GM13976 (cell line): ENCODE data around the gene RNF213.
"Not testable (repeated sequence)": the region's sequence is repeated elsewhere in the genome, so short reads cannot be mapped to it uniquely, and the experiment has no call there.

Source experiments
- DNase-seq: peaks from one replicate; pipeline ENCODE4 v3.0.0; 2012; ENCODE audit warnings: low spot score
- in situ Hi-C: fragments of 300-500 bp; cut with MboI; formaldehyde crosslinking; loops from one replicate; pipeline ENCODE4 v1.12.0; 2022; ENCODE audit warnings: low sequenced_read_pairs, mixed read lengths, inconsistent platforms; ENCODE audit not compliant: unreplicated experiment
- TF ChIP-seq, protein P1 (sequence below): IDR thresholded peaks from 2 replicates; pipeline ENCODE4 v1.5.1; 2012; ENCODE audit warnings: borderline replicate concordance, mild to moderate bottlenecking; ENCODE audit not compliant: insufficient read depth; ENCODE audit errors: extremely low read depth, missing control alignments, control extremely low read depth

RNF213 gene

DNA sequence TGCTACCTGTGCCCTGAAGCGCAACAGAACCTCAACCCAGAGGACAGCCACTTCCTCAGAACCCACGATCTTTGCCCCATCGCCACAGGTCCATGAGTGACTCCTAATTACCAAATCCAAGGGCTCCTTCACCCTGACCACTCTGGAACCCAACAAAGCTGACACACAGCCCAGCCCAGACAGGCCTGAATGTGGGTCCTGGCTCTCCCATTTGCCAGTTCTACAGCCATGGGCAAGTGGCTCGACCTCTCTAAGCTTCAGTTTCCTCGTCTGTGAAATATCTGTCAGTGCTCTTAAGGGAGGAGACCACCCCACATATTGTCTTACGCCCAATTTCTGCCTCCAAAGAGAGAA lies 136.4 kb downstream of the RNF213 start:
- no peak for DNase-seq
- TF ChIP-seq, protein P1, sequence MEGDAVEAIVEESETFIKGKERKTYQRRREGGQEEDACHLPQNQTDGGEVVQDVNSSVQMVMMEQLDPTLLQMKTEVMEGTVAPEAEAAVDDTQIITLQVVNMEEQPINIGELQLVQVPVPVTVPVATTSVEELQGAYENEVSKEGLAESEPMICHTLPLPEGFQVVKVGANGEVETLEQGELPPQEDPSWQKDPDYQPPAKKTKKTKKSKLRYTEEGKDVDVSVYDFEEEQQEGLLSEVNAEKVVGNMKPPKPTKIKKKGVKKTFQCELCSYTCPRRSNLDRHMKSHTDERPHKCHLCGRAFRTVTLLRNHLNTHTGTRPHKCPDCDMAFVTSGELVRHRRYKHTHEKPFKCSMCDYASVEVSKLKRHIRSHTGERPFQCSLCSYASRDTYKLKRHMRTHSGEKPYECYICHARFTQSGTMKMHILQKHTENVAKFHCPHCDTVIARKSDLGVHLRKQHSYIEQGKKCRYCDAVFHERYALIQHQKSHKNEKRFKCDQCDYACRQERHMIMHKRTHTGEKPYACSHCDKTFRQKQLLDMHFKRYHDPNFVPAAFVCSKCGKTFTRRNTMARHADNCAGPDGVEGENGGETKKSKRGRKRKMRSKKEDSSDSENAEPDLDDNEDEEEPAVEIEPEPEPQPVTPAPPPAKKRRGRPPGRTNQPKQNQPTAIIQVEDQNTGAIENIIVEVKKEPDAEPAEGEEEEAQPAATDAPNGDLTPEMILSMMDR: no peak
- in situ Hi-C loops: no loop called here

DNA sequence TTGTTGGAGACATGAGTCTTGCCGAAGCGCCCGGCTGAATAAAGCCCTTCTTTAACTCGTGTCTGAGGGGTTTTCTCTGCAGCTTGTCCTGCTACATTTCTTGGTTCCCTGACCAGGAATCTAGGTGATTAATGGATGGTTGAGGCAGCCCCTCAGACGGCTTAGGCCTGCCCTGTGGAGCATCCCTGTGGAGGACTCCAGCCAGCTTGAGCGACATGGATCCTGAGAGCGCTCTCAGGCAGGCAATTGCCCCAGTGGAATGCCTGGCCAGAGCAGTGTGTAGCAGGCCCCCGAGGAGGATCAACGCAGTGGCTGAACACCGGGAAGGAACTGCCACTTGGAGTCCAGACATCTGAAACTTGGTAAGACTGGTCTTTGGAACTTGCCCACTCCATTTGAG lies 137.0 kb downstream of the RNF213 start:
- TF ChIP-seq, protein P1: no peak
- in situ Hi-C loops: no loop called here
- DNase-seq: no peak

- in situ Hi-C loops, DNase-seq: not testable (repeated sequence)
Observed at GRCh38 chr17:80401086-80401485, 140.4 kb downstream of the RNF213 start.

GRCh38 chr17:80402102-80402501 lies 141.4 kb downstream of the RNF213 start:
- DNase-seq, in situ Hi-C loops: not testable (repeated sequence)

DNA sequence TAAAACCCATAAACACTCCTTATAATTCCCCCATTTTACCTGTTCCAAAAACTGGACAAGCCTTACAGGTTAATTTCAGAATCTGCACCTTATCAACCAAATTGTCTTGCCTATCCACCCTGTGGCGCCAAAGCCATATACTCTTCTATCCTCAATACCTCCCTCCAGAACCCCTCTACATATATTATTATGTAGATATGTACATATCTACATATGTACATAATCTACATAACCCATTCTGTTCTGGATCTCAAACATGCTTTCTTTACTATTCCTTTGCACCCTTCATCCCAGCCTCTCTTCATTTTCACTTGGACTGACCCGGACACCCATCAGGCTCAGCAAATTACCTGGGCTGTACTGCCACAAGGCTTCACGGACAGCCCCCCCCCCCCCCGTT lies 142.3 kb downstream of the RNF213 start:
- in situ Hi-C loops: no loop called here
- TF ChIP-seq, protein P1: no peak
- no peak for DNase-seq

DNA sequence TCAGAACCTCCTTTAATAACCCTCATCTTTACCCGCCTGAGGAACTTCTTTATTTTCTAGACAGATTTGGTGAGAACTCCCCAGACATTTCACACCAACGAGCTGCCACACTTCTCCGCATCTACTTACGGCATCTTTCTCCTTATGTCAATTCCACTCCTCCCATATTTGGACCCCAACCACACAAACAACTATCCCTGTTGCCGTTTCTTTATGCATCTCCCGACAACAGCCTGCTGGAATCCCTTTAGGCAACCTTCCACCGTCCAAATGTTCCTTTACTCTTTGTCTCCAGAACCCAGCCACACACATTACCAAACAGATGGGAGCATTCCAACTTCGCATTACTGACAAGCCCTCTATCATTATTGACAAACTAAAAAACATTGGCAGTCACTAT lies 145.5 kb downstream of the RNF213 start:
- no peak for DNase-seq
- TF ChIP-seq, protein P1: no peak
- in situ Hi-C loops: no loop called here

- in situ Hi-C loops: not testable (repeated sequence)
Observed at GRCh38 chr17:80407917-80408316, 147.3 kb downstream of the RNF213 start.

DNA sequence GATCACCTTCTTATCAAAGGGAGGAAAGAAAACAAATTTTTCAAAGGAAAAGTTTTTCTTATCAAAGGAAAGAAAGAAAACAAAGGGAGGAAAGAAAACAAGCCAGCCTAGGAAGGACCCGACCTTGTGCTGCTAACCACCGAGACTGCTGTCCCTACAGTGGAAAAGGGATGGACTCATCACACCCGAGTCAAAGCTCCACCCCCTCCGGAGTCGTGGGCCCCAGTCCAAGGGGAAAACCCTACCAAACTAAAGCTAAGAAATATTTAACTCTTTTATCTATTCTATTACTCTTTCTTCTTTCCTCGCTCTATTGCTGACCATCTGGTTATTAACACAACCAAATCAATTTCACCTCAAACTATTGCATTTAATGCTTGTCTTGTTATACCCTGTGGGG lies 148.2 kb downstream of the RNF213 start:
- DNase-seq: no peak
- TF ChIP-seq, protein P1: no peak
- in situ Hi-C loops: no loop called here

More at GRCh38 chr17:80407917-80408316, 147.3 kb downstream of the RNF213 start:
- not testable (repeated sequence) for DNase-seq
